Measurements from ENCODE around the gene DKKL1.
A peak's percentile ranks its signal among the peaks of the same experiment; 100 is the strongest.
"Not testable (repeated sequence)": the region's sequence is repeated elsewhere in the genome, so short reads cannot be mapped to it uniquely, and the experiment has no call there.

Gene DKKL1

GRCh38 chr19:49361438-49362047, 2.1 kb upstream of the DKKL1 start:
- no peak for DNase-seq (ENCODE audit: low read depth in 2 of 3, low spot score in 2 of 3)

GRCh38 chr19:49362048-49362928, 1.4 kb upstream of the DKKL1 start, which contains the start of gene TEAD2:
Gene TEAD2, minus strand, starts transcription at chr19:49362416. Its CDS starts 2,341 bp downstream, at chr19:49360075.
- DNase-seq (ENCODE audit: low read depth in 2 of 3, low spot score in 2 of 3): no peak

GRCh38 chr19:49362929-49363267, 779 bp upstream of the DKKL1 start:
- DNase-seq (ENCODE audit: low read depth in 2 of 3, low spot score in 2 of 3): no peak

- DNase-seq (ENCODE audit: low read depth in 2 of 3, low spot score in 2 of 3): no peak
Measured at GRCh38 chr19:49364083-49364737, 533 bp downstream of the DKKL1 start.

- no peak for DNase-seq (ENCODE audit: low read depth in 2 of 3, low spot score in 2 of 3)
Measured at GRCh38 chr19:49366110-49366509, 2.4 kb downstream of the DKKL1 start.

- DNase-seq (ENCODE audit: low read depth in 2 of 3, low spot score in 2 of 3): no peak
Measured at GRCh38 chr19:49368711-49369358, 5.2 kb downstream of the DKKL1 start.

GRCh38 chr19:49371184-49371583, 7.5 kb downstream of the DKKL1 start:
- DNase-seq (ENCODE audit: low read depth in 2 of 3, low spot score in 2 of 3): no peak

GRCh38 chr19:49373174-49373573, 9.5 kb downstream of the DKKL1 start:
- DNase-seq (ENCODE audit: low read depth in 2 of 3, low spot score in 2 of 3): not testable (repeated sequence)

GRCh38 chr19:49374665-49375434, 11.2 kb downstream of the DKKL1 start:
- no peak for DNase-seq (ENCODE audit: low read depth in 2 of 3, low spot score in 2 of 3)

GRCh38 chr19:49378512-49378911, 14.8 kb downstream of the DKKL1 start:
- DNase-seq (ENCODE audit: low read depth in 2 of 3, low spot score in 2 of 3): no peak

GRCh38 chr19:49380391-49380790, 16.7 kb downstream of the DKKL1 start:
- DNase-seq (ENCODE audit: low read depth in 2 of 3, low spot score in 2 of 3): no peak

- DNase-seq (ENCODE audit: low read depth in 2 of 3, low spot score in 2 of 3): no peak
Measured at GRCh38 chr19:49382639-49383038, 19.0 kb downstream of the DKKL1 start.

GRCh38 chr19:49383599-49383998, 19.9 kb downstream of the DKKL1 start:
- DNase-seq (ENCODE audit: low read depth in 2 of 3, low spot score in 2 of 3): no peak

GRCh38 chr19:49387936-49388372, 24.3 kb downstream of the DKKL1 start, which contains the start of gene KASH5:
Gene KASH5, plus strand, starts transcription at chr19:49388249. Its CDS starts 2,635 bp downstream, at chr19:49390884.
- DNase-seq (ENCODE audit: low read depth in 2 of 3, low spot score in 2 of 3): peak; percentile 57 to 75 (median 57)

GRCh38 chr19:49389406-49389805, 25.7 kb downstream of the DKKL1 start:
- no peak for DNase-seq (ENCODE audit: low read depth in 2 of 3, low spot score in 2 of 3)

- no peak for DNase-seq (ENCODE audit: low read depth in 2 of 3, low spot score in 2 of 3)
Measured at GRCh38 chr19:49390131-49390928, 26.7 kb downstream of the DKKL1 start.

GRCh38 chr19:49390929-49391359, 27.3 kb downstream of the DKKL1 start:
- no peak for DNase-seq (ENCODE audit: low read depth in 2 of 3, low spot score in 2 of 3)

- peak; percentile 38 to 49 (median 43) for DNase-seq (ENCODE audit: low read depth in 2 of 3, low spot score in 2 of 3)
Measured at GRCh38 chr19:49391581-49392399, 28.1 kb downstream of the DKKL1 start.

- DNase-seq (ENCODE audit: low read depth in 2 of 3, low spot score in 2 of 3): no peak
Measured at GRCh38 chr19:49393881-49394280, 30.2 kb downstream of the DKKL1 start.

Measured in activated CD8-positive, alpha-beta memory T cell treated with anti-CD3 and anti-CD28 coated beads for 48 hours (primary cell).